Parathyroid adenoma (tissue), 2 donors: ENCODE results near the gene THEM4.
"Not testable (repeated sequence)": the region's sequence is repeated elsewhere in the genome, so short reads cannot be mapped to it uniquely, and the experiment has no call there.

Source experiments
- H2AFZ ChIP-seq: fragments of 300-600 bp; sonication (generic); one replicate; pipeline ENCODE4 v1.7.0; 2017; ENCODE audit warnings: antibody characterized with exemption, mild to moderate bottlenecking
- H3K27ac ChIP-seq: fragments of 300-600 bp; sonication (generic); one replicate; pipeline ENCODE4 v1.7.0; 2017
- H3K27me3 ChIP-seq: fragments of 300-600 bp; sonication (generic); one replicate; pipeline ENCODE4 v1.7.0; 2017; ENCODE audit warnings: low read length; ENCODE audit not compliant: control insufficient read depth, insufficient read depth
- H3K36me3 ChIP-seq: fragments of 300-600 bp; sonication (generic); one replicate; pipeline ENCODE4 v1.7.0; 2017; ENCODE audit warnings: low read length; ENCODE audit not compliant: control insufficient read depth, insufficient read depth
- H3K4me1 ChIP-seq: fragments of 300-600 bp; sonication (generic); one replicate; pipeline ENCODE4 v1.7.0; 2017; ENCODE audit warnings: control low read depth
- H3K4me2 ChIP-seq: fragments of 300-600 bp; sonication (generic); one replicate; pipeline ENCODE4 v1.7.0; 2017; ENCODE audit warnings: low read length
- H3K4me3 ChIP-seq: fragments of 300-600 bp; sonication (generic); one replicate; pipeline ENCODE4 v1.7.0; 2017; ENCODE audit warnings: low read depth, low read length
- H3K79me2 ChIP-seq: fragments of 300-600 bp; sonication (generic); one replicate; pipeline ENCODE4 v1.7.0; 2017; ENCODE audit warnings: control low read depth
- H3K9ac ChIP-seq: fragments of 300-600 bp; sonication (generic); one replicate; pipeline ENCODE4 v1.7.0; 2017; ENCODE audit warnings: mild to moderate bottlenecking
- H3K9me3 ChIP-seq: fragments of 300-600 bp; sonication (generic); one replicate; pipeline ENCODE4 v1.7.0; 2017; ENCODE audit warnings: low read length; ENCODE audit not compliant: control insufficient read depth
- TF ChIP-seq, protein P1 (sequence below): fragments of 300-600 bp; sonication (generic); IDR thresholded peaks from one replicate; pipeline ENCODE4 v1.7.0; 2017; ENCODE audit warnings: antibody characterized with exemption, mild to moderate bottlenecking
- donor health status: primary hyperparathyroidism.

THEM4 gene

DNA sequence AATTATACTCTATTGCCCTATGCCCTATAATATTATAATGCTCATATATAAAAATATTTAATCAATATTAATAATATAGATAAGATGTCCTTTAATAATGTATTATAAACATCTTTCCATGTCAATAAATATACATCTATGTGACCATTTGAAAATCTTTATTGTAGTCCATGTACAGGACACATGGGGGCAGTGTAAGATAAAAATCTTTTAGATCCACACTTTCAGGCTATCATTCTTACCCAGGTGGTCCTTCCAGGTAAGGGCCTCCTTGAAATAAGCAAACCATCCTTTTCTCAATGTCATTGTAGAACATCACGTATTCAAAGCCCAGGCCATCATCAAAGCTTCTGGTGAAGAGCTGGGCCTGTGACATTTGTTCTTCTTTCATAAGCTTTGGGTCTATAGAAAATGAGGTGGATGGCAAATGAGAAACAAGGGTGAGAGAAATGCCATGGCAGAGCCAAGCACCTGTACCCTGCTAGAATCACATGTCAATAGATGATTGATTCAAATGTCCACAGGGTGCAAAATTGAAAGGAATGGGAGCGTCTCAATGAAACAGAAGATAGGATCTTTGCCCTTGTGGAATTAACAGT lies 20.2 kb downstream of the THEM4 start:
- Histone ChIP-seq H2AFZ (no peak overlapping the region), H3K79me2 (no peaks in the 10 kb centered on the region), H3K9ac (no peak overlapping the region), H3K4me1 (no peaks in the 10 kb centered on the region), H3K4me3 (no peak overlapping the region), H3K36me3 (no peaks in the 10 kb centered on the region), H3K9me3 (no peaks in the 10 kb centered on the region), H3K27ac (no peak overlapping the region), H3K4me2 (no peak overlapping the region), H3K27me3 (no peaks in the 10 kb centered on the region)
- TF ChIP-seq, protein P1, sequence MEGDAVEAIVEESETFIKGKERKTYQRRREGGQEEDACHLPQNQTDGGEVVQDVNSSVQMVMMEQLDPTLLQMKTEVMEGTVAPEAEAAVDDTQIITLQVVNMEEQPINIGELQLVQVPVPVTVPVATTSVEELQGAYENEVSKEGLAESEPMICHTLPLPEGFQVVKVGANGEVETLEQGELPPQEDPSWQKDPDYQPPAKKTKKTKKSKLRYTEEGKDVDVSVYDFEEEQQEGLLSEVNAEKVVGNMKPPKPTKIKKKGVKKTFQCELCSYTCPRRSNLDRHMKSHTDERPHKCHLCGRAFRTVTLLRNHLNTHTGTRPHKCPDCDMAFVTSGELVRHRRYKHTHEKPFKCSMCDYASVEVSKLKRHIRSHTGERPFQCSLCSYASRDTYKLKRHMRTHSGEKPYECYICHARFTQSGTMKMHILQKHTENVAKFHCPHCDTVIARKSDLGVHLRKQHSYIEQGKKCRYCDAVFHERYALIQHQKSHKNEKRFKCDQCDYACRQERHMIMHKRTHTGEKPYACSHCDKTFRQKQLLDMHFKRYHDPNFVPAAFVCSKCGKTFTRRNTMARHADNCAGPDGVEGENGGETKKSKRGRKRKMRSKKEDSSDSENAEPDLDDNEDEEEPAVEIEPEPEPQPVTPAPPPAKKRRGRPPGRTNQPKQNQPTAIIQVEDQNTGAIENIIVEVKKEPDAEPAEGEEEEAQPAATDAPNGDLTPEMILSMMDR: no peak

DNA sequence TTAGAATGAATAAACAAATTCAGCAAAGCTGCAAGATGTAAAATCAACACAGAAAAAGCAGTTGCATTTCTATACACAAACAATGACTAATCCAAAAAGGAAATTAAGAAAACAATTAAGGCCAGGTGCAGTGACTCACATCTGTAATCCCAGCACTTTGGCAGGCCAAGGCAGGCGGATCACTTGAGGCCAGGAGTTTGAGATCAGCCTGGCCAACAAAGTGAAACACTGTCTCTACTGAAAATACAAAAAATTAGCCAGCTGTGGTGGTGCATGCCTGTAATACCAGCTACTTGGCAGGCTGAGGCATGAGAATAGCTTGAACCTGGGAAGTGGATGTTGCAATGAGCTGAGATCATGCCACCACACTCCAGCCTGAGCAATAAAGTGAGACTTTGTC lies 22.3 kb downstream of the THEM4 start:
- no peaks in the 10 kb centered on the region for H3K36me3 ChIP-seq
- no peak overlapping the region for H3K27ac ChIP-seq
- TF ChIP-seq, protein P1: no peak
- H3K4me1 ChIP-seq: no peaks in the 10 kb centered on the region
- no peak overlapping the region for H2AFZ ChIP-seq
- no peak overlapping the region for H3K9ac ChIP-seq
- H3K79me2 ChIP-seq: no peaks in the 10 kb centered on the region
- H3K4me2 ChIP-seq: no peak overlapping the region
- no peaks in the 10 kb centered on the region for H3K9me3 ChIP-seq
- no peaks in the 10 kb centered on the region for H3K27me3 ChIP-seq
- no peak overlapping the region for H3K4me3 ChIP-seq

DNA sequence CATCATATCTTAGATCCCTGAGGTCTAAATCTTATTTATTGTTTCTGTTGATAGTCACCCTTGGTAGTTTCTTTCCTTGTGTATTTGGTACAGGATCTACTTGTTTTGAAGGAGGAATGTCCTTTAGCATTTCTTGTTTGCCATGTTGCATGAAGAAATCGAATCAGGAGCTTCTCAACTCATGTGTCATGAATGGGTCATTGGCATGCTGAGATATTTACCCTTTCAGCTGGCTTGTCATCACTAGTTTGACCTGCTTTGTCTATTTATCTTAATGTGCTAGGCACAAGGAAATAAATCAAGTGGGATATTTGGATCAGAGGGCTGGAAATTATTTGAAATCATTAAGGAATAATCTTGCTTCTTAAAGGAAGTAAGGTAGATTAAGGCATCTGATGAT lies 23.8 kb downstream of the THEM4 start:
- no peak overlapping the region for H3K9ac ChIP-seq
- TF ChIP-seq, protein P1: no peak

DNA sequence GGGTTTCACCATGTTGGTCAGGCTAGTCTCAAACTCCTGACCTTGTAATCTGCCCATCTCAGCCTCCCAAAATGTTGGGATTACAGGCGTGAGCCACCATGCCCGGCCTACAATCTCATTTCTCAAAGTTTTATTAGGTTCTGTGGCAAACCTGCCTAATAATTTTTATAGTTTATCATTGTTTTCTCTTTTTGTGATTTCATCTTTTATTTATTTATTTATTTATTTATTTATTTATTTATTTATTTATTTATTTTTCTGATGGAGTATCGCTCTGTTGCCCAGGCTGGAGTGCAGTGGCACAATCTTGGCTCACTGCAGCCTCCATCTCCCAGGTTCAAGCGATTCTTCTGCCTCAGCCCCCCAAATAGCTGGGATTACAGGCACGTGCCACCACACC lies 24.4 kb downstream of the THEM4 start:
- H2AFZ ChIP-seq, H3K79me2 ChIP-seq, H3K36me3 ChIP-seq: not testable (repeated sequence)

More for the DNA sequence above, 23.8 kb downstream of the THEM4 start:
- no peak overlapping the region for H3K27ac ChIP-seq
- H3K27me3 ChIP-seq: no peaks in the 10 kb centered on the region
- no peak overlapping the region for H3K4me3 ChIP-seq
- no peaks in the 10 kb centered on the region for H3K79me2 ChIP-seq
- H3K9me3 ChIP-seq: no peaks in the 10 kb centered on the region
- H2AFZ ChIP-seq: no peak overlapping the region
- no peaks in the 10 kb centered on the region for H3K36me3 ChIP-seq
- H3K4me1 ChIP-seq: no peaks in the 10 kb centered on the region
- H3K4me2 ChIP-seq: no peak overlapping the region

DNA sequence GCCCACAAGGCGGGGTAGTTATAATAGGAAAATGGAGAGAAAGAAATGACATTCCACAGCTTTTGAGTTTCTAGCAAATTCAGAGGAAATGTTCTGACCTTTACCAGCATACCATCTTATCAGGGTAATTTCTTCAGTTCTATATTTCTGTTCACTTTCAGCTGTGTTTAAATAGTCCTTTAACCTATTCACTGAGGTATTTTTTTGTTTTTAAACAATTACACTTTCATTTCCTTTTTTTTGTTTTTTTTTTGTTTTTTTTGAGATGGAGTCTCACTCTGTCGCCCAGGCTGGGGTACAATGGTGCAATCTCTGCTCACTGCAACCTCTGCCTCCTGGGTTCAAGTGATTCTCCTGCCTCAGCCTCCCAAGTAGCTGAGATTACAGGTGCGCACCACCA lies 24.9 kb downstream of the THEM4 start:
- not testable (repeated sequence) for H3K4me2 ChIP-seq, H3K4me3 ChIP-seq, H2AFZ ChIP-seq, H3K79me2 ChIP-seq, H3K36me3 ChIP-seq, H3K27ac ChIP-seq, H3K27me3 ChIP-seq, H3K9me3 ChIP-seq, H3K9ac ChIP-seq, H3K4me1 ChIP-seq

More for the DNA sequence above, 24.4 kb downstream of the THEM4 start:
- H3K4me3 ChIP-seq, H3K9me3 ChIP-seq, H3K27ac ChIP-seq, H3K9ac ChIP-seq, H3K4me2 ChIP-seq, H3K4me1 ChIP-seq, H3K27me3 ChIP-seq: not testable (repeated sequence)

DNA sequence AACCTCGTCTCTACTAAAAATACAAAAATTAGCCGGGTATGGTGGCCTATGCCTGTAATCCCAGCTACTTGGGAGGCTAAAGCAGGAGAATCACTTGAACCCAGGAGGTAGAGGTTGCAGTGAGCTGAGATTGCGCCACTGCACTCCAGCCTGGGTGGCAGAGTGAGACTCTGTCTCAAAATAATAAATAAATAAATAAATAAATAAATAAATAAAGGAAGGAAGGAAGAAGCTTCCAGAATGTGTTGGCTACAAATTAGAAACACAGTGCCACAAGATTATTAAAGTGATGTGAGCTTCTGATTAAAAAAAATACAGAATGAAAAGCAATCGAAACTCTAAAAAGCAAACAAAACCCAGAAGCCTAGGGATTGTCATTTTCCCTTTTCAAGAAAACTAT lies 25.4 kb downstream of the THEM4 start:
- not testable (repeated sequence) for H3K4me3 ChIP-seq, H3K27ac ChIP-seq, H3K4me1 ChIP-seq, H3K9me3 ChIP-seq, H3K36me3 ChIP-seq, H3K27me3 ChIP-seq, H2AFZ ChIP-seq, H3K4me2 ChIP-seq, H3K9ac ChIP-seq, H3K79me2 ChIP-seq

DNA sequence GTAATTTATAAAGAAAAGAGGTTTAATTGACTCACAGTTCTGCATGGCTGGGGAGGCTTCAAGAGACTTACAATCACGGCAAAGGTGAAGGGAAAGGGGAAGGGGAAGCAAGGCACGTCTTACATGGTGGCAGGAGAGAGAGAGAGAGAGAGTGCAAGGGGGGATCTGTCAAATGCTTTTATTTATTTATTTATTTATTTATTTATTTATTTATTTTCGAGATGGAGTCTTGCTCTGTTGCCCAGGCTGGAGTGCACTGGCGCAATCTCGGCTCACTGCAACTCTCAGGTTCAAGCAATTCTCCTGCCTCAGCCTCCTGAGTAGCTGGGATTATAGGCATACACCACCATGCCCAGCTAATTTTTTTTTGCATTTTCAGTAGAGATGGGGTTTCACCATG lies 26.4 kb downstream of the THEM4 start:
- H3K36me3 ChIP-seq, H3K9ac ChIP-seq, H3K4me2 ChIP-seq, H3K4me1 ChIP-seq, H3K27me3 ChIP-seq, H3K27ac ChIP-seq, H3K4me3 ChIP-seq, H3K79me2 ChIP-seq, H2AFZ ChIP-seq, H3K9me3 ChIP-seq: not testable (repeated sequence)
